ENCODE measurements around the gene ZNF638. TPM values are rescaled to one million over a fixed set of nuclear protein-coding genes. Genes with fewer than 3 reads are reported as not detected.

Gene ZNF638
- total and polyA plus RNA-seq, 9 of the 15 experiments (the other 6 are each of a cell fraction or from before 2014, with no cell fraction given): 53.3 to 165 (median 98.8) TPM

GRCh38 chr2:71283131-71283530, 48.5 kb upstream of the ZNF638 start:
- FAIRE-seq (no peak), ATAC-seq (no peak), DNase-seq (ENCODE audit: extremely low read depth in 1 of 4, low spot score in 3 of 4) (no peak)
- Histone ChIP-seq H3K27ac (ENCODE audit: extremely low read depth, low read depth, low read length) (no peak overlapping the region), H3K4me2 (ENCODE audit: insufficient read depth, low read length) (no peak overlapping the region), H4K20me1 (replicated peaks; ENCODE audit: control insufficient read depth, insufficient read depth, low read length) (no peaks in the 10 kb centered on the region), H3K4me1 (replicated peaks in 1 of 2; ENCODE audit: control insufficient read depth in 2 of 2, insufficient read depth in 2 of 2, low read length in 2 of 2) (no peaks in the 10 kb centered on the region), H3K36me3 (ENCODE audit: control insufficient read depth, insufficient read depth, low read length) (no peaks in the 10 kb centered on the region), H3K4me3 (no peak overlapping the region), H3K9me1 (ENCODE audit: control insufficient read depth, insufficient read depth, low read length) (no peaks in the 10 kb centered on the region), H3K9ac (ENCODE audit: insufficient read depth in 1 of 2, low read depth in 2 of 2, low read length in 2 of 2) (no peak overlapping the region), H3K9me3 (replicated peaks; ENCODE audit: control insufficient read depth, insufficient read depth, low read depth, low read length) (no peaks in the 10 kb centered on the region), H3K79me2 (ENCODE audit: control insufficient read depth, insufficient read depth, low read length) (no peaks in the 10 kb centered on the region), H3K27me3 (ENCODE audit: control insufficient read depth in 2 of 2, insufficient read depth in 2 of 2, low read length in 2 of 2) (peaks cover 14 to 15% of the 10 kb centered on the region in 2 experiments), H2AFZ (ENCODE audit: low read depth, low read length) (no peak overlapping the region)
- WGBS (ENCODE audit: insufficient coverage, low coverage, missing lambda C conversion rate): 4% methylated on average over 5 of the region's 5 CpGs
- BruUV-seq (replicated peaks): no TSS peak
- TF ChIP-seq MTA2 (IDR thresholded peaks at IDR 0.05; ENCODE audit: low read depth) (no peak), SAP30 (IDR thresholded peaks at IDR 0.05; ENCODE audit: borderline replicate concordance, insufficient read depth, low read depth, low read length, poor library complexity, severe bottlenecking) (no peak), ZNF764 (CRISPR knock-in tag; IDR thresholded peaks at IDR 0.05; ENCODE audit: low read depth) (no peak), RNF2 (IDR thresholded peaks at IDR 0.05) (no peak), ZNF217 (CRISPR knock-in tag; IDR thresholded peaks at IDR 0.05) (no peak), KDM2B (CRISPR knock-in tag; IDR thresholded peaks at IDR 0.05) (no peak), MNT (conservative IDR thresholded peaks at IDR 0.05) (no peak), C11orf30 (IDR thresholded peaks at IDR 0.05; ENCODE audit: low read depth) (no peak), THRAP3 (IDR thresholded peaks at IDR 0.05; ENCODE audit: borderline replicate concordance) (no peak), DNMT1 (IDR thresholded peaks at IDR 0.05) (no peak), ZNF41 (CRISPR knock-in tag; conservative IDR thresholded peaks at IDR 0.05) (no peak), FOS (IDR thresholded peaks at IDR 0.05; ENCODE audit: extremely low read depth, insufficient read length) (no peak), PHB (CRISPR knock-in tag; IDR thresholded peaks at IDR 0.05) (no peak), ZKSCAN3 (CRISPR knock-in tag; IDR thresholded peaks at IDR 0.05) (no peak), SMAD3 (CRISPR knock-in tag; conservative IDR thresholded peaks at IDR 0.05) (no peak)
- intact Hi-C loops (cut with micrococcal nuclease) (no loop called here), in situ Hi-C loops (cut with MboI) (no loop called here)
- POLR2A ChIA-PET: interaction anchor here (0.7 kb wide), 1 partner anchor 134 kb away, joined by 3 read pairs; no protein-coding TSS in a partner anchor
- CTCF ChIA-PET (ENCODE audit: low intra/inter-chr PET ratio): no interaction called here

Measured in K562 (cell line).